H1 (cell line): ENCODE results near the gene FLOT1. TPM values are rescaled to one million over a fixed set of nuclear protein-coding genes. Genes with fewer than 3 reads are reported as not detected.

Source experiments
- ATF2 ChIP-seq: IDR thresholded peaks from 2 replicates; pipeline ENCODE4 v1.6.1; 2012; ENCODE audit warnings: low read length, inconsistent platforms
- BCL11A ChIP-seq, 2 experiments: IDR thresholded peaks; one replicate each; pipeline ENCODE4 v1.6.1; 2011; ENCODE audit warnings: low read depth in 2 of 2, low read length in 2 of 2, mild to moderate bottlenecking in 2 of 2
- CBX5 ChIP-seq: fragments of 300-800, 300-1000 bp; sonication (generic); IDR thresholded peaks from 2 replicates; pipeline ENCODE4 v1.7.1; 2016; ENCODE audit warnings: antibody characterized with exemption, low read length, low read depth
- CEBPB ChIP-seq: IDR thresholded peaks from 2 replicates; pipeline ENCODE4 v1.6.1; 2012; ENCODE audit warnings: low read depth, low read length
- CTCF ChIP-seq, 3 experiments: IDR thresholded peaks; 1 replicate in 2 of 3; 2 replicates in 1 of 3; pipeline versions ENCODE4 v1.5.1 to v1.6.1; 2011; ENCODE audit warnings: low read length in 3 of 3, mild to moderate bottlenecking in 3 of 3, inconsistent platforms in 2 of 3, low read depth in 1 of 3, moderate library complexity in 1 of 3; ENCODE audit not compliant: insufficient read depth in 1 of 3; ENCODE audit errors: control extremely low read depth in 1 of 3
- E2F6 ChIP-seq: IDR thresholded peaks from 2 replicates; pipeline ENCODE4 v1.6.1; 2012; ENCODE audit warnings: inconsistent platforms
- POLR2A ChIP-seq, 2 experiments: IDR thresholded peaks; 1 replicate in 1 of 2; 2 replicates in 1 of 2; pipeline ENCODE4 v1.6.1; 2011; ENCODE audit warnings: low read depth in 2 of 2, low read length in 2 of 2, mild to moderate bottlenecking in 2 of 2; ENCODE audit errors: control extremely low read depth in 1 of 2
- POLR2AphosphoS5 ChIP-seq: IDR thresholded peaks from 2 replicates; pipeline ENCODE4 v1.6.1; 2011; ENCODE audit warnings: low read depth, low read length
- RXRA ChIP-seq: IDR thresholded peaks from 2 replicates; pipeline ENCODE4 v1.6.1; 2011; ENCODE audit warnings: low read depth, mild to moderate bottlenecking, low read length, moderate library complexity; ENCODE audit not compliant: insufficient read depth
- SIN3A ChIP-seq, 2 experiments: IDR thresholded peaks in 1 of 2; conservative IDR thresholded peaks in 1 of 2; 2 replicates each; pipeline ENCODE4 v1.6.1; 2011 to 2012; ENCODE audit warnings: low read length in 2 of 2, improper control_type of control experiment in 1 of 2, low read depth in 1 of 2, mild to moderate bottlenecking in 1 of 2
- SP1 ChIP-seq: IDR thresholded peaks from 2 replicates; pipeline ENCODE4 v1.6.1; 2011; ENCODE audit warnings: low read depth, low read length
- SP2 ChIP-seq: IDR thresholded peaks from 2 replicates; pipeline ENCODE4 v1.6.1; 2012; ENCODE audit warnings: mild to moderate bottlenecking, low read length, inconsistent platforms
- TCF12 ChIP-seq: IDR thresholded peaks from 2 replicates; pipeline ENCODE4 v1.6.1; 2011; ENCODE audit warnings: low read depth, mild to moderate bottlenecking, low read length
- TEAD4 ChIP-seq: IDR thresholded peaks from 2 replicates; pipeline ENCODE4 v1.6.1; 2012; ENCODE audit warnings: low read depth, low read length, inconsistent platforms, mixed read lengths
- polyA plus RNA-seq, 7 experiments: library from polyadenylated mRNA; depleted of rRNA in 3 of 7; stranded (reverse) in 5 of 7; unstranded in 2 of 7; fragments of >200 nt in 5 of 7; fragments of 200-250 nt in 2 of 7; gene quantifications; 1 replicate in 5 of 7; 2 replicates in 1 of 7; 4 replicates in 1 of 7; pipeline versions ENCODE4 v1.2.1 to v1.2.3, GENCODE V29; 2011 to 2013; ENCODE audit warnings: missing spikeins in 2 of 7, mixed read lengths in 2 of 7
- total RNA-seq: library from RNA; stranded (reverse); fragmentation: NEBNext Ultra II Directional; extraction: Animal tissue kit (Norgen Biotek cat#: 25700); gene quantifications from 2 replicates; pipeline ENCODE4 v1.2.1, GENCODE V29; 2021
- TF ChIP-seq, protein P1 (sequence below): IDR thresholded peaks from 2 replicates; pipeline ENCODE4 v1.6.1; 2011; ENCODE audit warnings: low read depth, mild to moderate bottlenecking, low read length; ENCODE audit not compliant: insufficient read depth
- TF ChIP-seq, protein P2 (sequence below): IDR thresholded peaks from 2 replicates; pipeline ENCODE4 v1.6.1; 2011; ENCODE audit warnings: low read length, improper control_type of control experiment

The FLOT1 gene
- total and polyA plus RNA-seq, 2 of the 8 experiments (the other 6 are each of a cell fraction or from before 2014, with no cell fraction given): 87.5 to 88.1 TPM

DNA sequence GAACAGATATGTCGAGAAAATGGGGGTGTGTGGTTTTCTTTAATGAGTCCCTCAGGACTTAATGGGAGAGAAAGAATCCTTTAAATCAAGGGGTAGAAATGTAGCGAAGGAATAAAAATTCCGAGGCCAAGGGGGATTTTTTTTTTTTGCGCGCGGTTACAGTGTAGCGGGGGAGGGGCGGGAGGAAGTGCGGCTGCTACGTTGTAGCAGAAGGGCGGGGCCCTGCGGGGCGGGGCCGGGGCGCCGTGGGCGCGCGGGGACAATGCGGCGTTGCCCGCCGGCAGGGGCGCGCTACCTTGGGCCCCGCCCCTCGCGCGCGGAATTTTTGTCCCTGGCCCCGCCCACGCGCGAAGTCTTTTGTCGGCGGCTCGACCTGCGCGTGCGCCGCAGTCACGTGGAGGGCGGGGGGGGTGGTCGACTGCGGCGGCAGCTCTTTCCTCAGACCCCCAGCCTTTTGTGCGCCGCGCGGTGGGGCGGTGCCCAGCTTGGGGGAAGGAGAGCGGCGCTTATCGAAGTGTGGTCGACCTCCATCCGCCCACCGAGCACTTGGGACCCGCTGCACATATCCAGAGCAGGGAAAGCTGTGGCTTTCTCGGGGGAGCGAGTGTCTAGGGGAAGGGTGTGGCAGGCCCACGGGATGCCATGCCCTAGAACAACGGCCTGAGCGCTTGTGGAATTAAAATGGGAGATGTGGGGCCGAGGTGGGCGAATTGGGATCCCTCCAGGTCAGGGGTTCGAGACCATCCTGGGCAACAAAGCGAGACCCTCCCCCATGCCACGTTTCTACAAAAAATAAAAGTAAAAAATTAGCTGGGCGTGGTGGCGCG, 21.1 kb downstream of the FLOT1 start (continued):
- TF ChIP-seq POLR2A (IDR thresholded peaks at IDR 0.05; ENCODE audit: control extremely low read depth in 1 of 2, low read depth in 2 of 2, low read length in 2 of 2) (peak in 1 of 2 experiments; percentile 81; a peak in 2 of 3 replicates), TCF12 (no peak), ATF2 (peak; percentile 26; the same call in 1 of the 2 replicates), TEAD4 (0 out of 2 replicates have a peak, but pooled peaks have one; percentile 67), CTCF (IDR thresholded peaks at IDR 0.05; ENCODE audit: control extremely low read depth in 1 of 3, insufficient read depth in 1 of 3, low read depth in 1 of 3, low read length in 3 of 3) (peak in 2 of 3 experiments; percentile 21 to 25; a peak in 1 of 4 replicates), E2F6 (no peak), SIN3A (conservative IDR thresholded peaks at IDR 0.05 in 1 of 2, IDR thresholded peaks at IDR 0.05 in 1 of 2; ENCODE audit: low read depth in 1 of 2, low read length in 2 of 2) (0 out of 4 replicates have a peak, but pooled peaks of 1 of the 2 experiments have one; percentile 61), SP1 (no peak; the same call in 1 of the 2 replicates), RXRA (no peak), CEBPB (no peak), POLR2AphosphoS5 (peak; percentile 86), CBX5 (no peak), SP2 (no peak), BCL11A (IDR thresholded peaks at IDR 0.05; ENCODE audit: low read depth in 2 of 2, low read length in 2 of 2) (no peak)
- TF ChIP-seq, protein P1, sequence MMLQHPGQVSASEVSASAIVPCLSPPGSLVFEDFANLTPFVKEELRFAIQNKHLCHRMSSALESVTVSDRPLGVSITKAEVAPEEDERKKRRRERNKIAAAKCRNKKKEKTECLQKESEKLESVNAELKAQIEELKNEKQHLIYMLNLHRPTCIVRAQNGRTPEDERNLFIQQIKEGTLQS: peak; percentile 90
- TF ChIP-seq, protein P2, sequence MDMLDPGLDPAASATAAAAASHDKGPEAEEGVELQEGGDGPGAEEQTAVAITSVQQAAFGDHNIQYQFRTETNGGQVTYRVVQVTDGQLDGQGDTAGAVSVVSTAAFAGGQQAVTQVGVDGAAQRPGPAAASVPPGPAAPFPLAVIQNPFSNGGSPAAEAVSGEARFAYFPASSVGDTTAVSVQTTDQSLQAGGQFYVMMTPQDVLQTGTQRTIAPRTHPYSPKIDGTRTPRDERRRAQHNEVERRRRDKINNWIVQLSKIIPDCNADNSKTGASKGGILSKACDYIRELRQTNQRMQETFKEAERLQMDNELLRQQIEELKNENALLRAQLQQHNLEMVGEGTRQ: peak; percentile 94
